Esophagus (tissue), 2 donors: ENCODE data around the gene AIFM2. TPM values are rescaled to one million over a fixed set of nuclear protein-coding genes. Genes with fewer than 3 reads are reported as not detected.

ENCODE experiments used
- H3K27ac ChIP-seq, 2 donors: one replicate each; pipeline ENCODE4 v1.5.1; 2013; ENCODE audit warnings: low read depth in 2 of 2, mild to moderate bottlenecking in 2 of 2, inconsistent platforms in 1 of 2, low read length in 1 of 2, moderate library complexity in 1 of 2
- H3K27me3 ChIP-seq, 2 donors: one replicate each; pipeline ENCODE4 v1.6.1; 2013; ENCODE audit warnings: low read length in 2 of 2, control low read depth in 1 of 2, mild to moderate bottlenecking in 1 of 2; ENCODE audit not compliant: insufficient read depth in 2 of 2, control insufficient read depth in 1 of 2
- H3K36me3 ChIP-seq, 2 donors: one replicate each; pipeline ENCODE4 v1.6.1; 2013; ENCODE audit warnings: low read length in 1 of 2; ENCODE audit not compliant: control insufficient read depth in 2 of 2, insufficient read depth in 2 of 2
- H3K4me1 ChIP-seq, 2 donors: one replicate each; pipeline ENCODE4 v1.6.1; 2013; ENCODE audit warnings: low read length in 1 of 2; ENCODE audit not compliant: control insufficient read depth in 2 of 2, insufficient read depth in 2 of 2
- H3K4me3 ChIP-seq, 2 donors: one replicate each; pipeline ENCODE4 v1.5.1; 2013; ENCODE audit warnings: low read length in 2 of 2, mild to moderate bottlenecking in 2 of 2, low read depth in 1 of 2, moderate library complexity in 1 of 2
- H3K9me3 ChIP-seq, 2 donors: one replicate each; pipeline ENCODE4 v1.6.1; 2013; ENCODE audit warnings: mild to moderate bottlenecking in 2 of 2, low read depth in 1 of 2, low read length in 1 of 2, moderate library complexity in 1 of 2; ENCODE audit not compliant: control insufficient read depth in 2 of 2, insufficient read depth in 1 of 2
- whole genome bisulfite sequencing, 2 donors: extraction: QIAGEN DNeasy Blood & Tissue Kit; methylation state at CpG; one replicate each; pipeline ENCODE4 v1.1.7; 2013; 5-methylcytosine and 5-hydroxymethylcytosine counted together
- polyA plus RNA-seq, 2 donors: library from polyadenylated mRNA; stranded (reverse); fragments of 200-250 nt; gene quantifications; one replicate each; pipeline ENCODE4 v1.2.3, GENCODE V29; 2013
- donor health status: healthy with polysubstance abuse.
- donor health status: Bipolar disorder and iron deficiency.

Gene AIFM2
- polyA plus RNA-seq, 2 donors, result 13.6 to 14.1 TPM

DNA sequence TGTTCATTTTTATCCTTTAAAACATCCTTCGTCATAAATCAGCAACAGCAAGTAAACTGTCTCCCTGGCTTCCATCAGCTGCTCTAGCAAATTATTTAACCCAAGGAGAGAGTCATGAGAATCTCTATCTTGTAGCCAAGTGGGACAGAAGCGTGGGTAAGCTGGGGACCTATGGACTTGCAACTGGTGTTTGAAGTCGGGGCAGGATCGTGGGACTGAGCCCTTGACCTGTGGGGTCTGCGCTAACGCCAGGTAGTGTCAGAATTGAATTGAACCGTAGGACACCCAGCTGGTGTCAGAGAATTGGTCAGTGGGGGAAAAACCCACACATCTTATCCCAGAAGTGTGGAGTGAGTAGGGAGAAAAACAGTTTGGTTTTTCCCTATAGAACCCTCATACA, 13.4 kb downstream of the AIFM2 start:
- Histone ChIP-seq H3K27me3 (no peaks in the 10 kb centered on the region), H3K4me1 (peaks cover 4 to 14% of the 10 kb centered on the region in 2 donors), H3K9me3 (no peaks in the 10 kb centered on the region), H3K4me3 (no peak overlapping the region), H3K27ac (no peak overlapping the region), H3K36me3 (peaks cover 5 to 11% of the 10 kb centered on the region in 2 donors)
- WGBS, 2 donors, result 91 to 94% methylated on average over 7 of the region's 7 CpGs

- 64 to 87% methylated on average over 3 of the region's 3 CpGs for WGBS, 2 donors
- Histone ChIP-seq H3K4me1 (peaks cover 0 to 10% of the 10 kb centered on the region in 2 donors), H3K27ac (no peak overlapping the region), H3K27me3 (no peaks in the 10 kb centered on the region), H3K36me3 (peaks cover 10 to 18% of the 10 kb centered on the region in 2 donors), H3K9me3 (no peaks in the 10 kb centered on the region), H3K4me3 (no peak overlapping the region)
Observed at GRCh38 chr10:70118196-70118595, 14.4 kb downstream of the AIFM2 start.

GRCh38 chr10:70117646-70118045, 15.0 kb downstream of the AIFM2 start:
- Histone ChIP-seq H3K27ac (no peak overlapping the region), H3K36me3 (peaks cover 10 to 17% of the 10 kb centered on the region in 2 donors), H3K27me3 (no peaks in the 10 kb centered on the region), H3K4me3 (no peak overlapping the region), H3K9me3 (no peaks in the 10 kb centered on the region), H3K4me1 (peaks cover 0 to 10% of the 10 kb centered on the region in 2 donors)
- WGBS, 2 donors, result 83 to 90% methylated on average over 10 of the region's 10 CpGs

GRCh38 chr10:70115948-70116682, 16.5 kb downstream of the AIFM2 start:
- H3K36me3 ChIP-seq, result peaks cover 13 to 22% of the 10 kb centered on the region in 2 donors
- H3K27ac ChIP-seq, result no peak overlapping the region
- H3K9me3 ChIP-seq, result no peaks in the 10 kb centered on the region
- no peak overlapping the region for H3K4me3 ChIP-seq
- H3K4me1 ChIP-seq, result peaks cover 0 to 8% of the 10 kb centered on the region in 2 donors
- WGBS, 2 donors, result 45% methylated on average over 12 of the region's 12 CpGs
- no peaks in the 10 kb centered on the region for H3K27me3 ChIP-seq

DNA sequence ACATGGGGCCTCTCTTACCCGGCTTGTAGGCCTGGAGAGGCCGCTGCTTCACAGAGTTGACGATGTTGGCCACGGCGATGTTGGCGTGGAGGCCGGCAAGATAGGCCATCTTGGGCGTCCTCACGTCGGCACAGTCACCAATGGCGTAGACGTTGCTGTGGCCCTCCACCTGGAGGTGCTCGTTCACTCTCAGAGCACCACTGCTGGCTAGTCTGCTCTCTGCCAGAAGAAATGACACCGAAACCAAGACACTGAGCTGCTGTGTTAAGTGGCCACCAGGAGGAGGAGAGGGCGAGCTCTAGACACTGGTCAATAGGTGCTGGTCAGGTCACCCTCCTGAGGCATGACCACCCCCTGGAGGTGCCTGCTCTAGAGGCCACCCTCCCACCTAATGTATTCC, 17.7 kb downstream of the AIFM2 start:
- no peaks in the 10 kb centered on the region for H3K27me3 ChIP-seq
- H3K36me3 ChIP-seq, result peaks cover 13 to 22% of the 10 kb centered on the region in 2 donors
- H3K9me3 ChIP-seq, result no peaks in the 10 kb centered on the region
- WGBS, 2 donors, result 94 to 96% methylated on average over 15 of the region's 15 CpGs
- H3K4me1 ChIP-seq, result no peaks in the 10 kb centered on the region
- H3K27ac ChIP-seq, result no peak overlapping the region
- no peak overlapping the region for H3K4me3 ChIP-seq

DNA sequence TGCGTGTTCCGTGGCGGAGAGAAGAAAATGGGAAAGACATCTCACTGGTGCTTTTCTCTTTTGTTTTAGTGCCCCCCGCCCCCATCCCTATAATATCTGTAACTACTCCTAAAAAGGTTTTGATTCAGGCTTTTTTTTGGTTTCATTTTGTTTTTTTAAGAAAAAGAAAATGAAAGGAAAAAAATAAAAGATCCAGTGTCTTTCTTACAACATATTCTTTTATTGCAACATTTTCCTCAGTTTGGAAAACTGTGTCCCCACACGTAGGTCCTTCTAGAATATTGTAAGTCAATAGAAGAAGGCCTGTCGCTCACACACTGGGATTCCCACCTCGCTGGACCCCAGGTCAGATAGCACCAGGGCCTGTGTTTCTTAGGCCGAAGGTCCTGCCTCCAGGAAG, 20.6 kb downstream of the AIFM2 start:
- Histone ChIP-seq H3K4me3 (no peak overlapping the region), H3K36me3 (peaks cover 13 to 22% of the 10 kb centered on the region in 2 donors), H3K27ac (no peak overlapping the region), H3K27me3 (no peaks in the 10 kb centered on the region), H3K4me1 (no peaks in the 10 kb centered on the region), H3K9me3 (no peaks in the 10 kb centered on the region)
- 87 to 90% methylated on average over 8 of the region's 8 CpGs for WGBS, 2 donors

- Histone ChIP-seq H3K27ac (no peak overlapping the region), H3K4me3 (no peak overlapping the region), H3K27me3 (no peaks in the 10 kb centered on the region), H3K4me1 (no peaks in the 10 kb centered on the region), H3K9me3 (no peaks in the 10 kb centered on the region), H3K36me3 (peaks cover 13 to 22% of the 10 kb centered on the region in 2 donors)
- WGBS, 2 donors, result 93 to 95% methylated on average over 22 of the region's 22 CpGs
Observed at GRCh38 chr10:70111496-70111895, 21.1 kb downstream of the AIFM2 start.

GRCh38 chr10:70109064-70109729, 23.4 kb downstream of the AIFM2 start:
- H3K9me3 ChIP-seq, result no peaks in the 10 kb centered on the region
- no peaks in the 10 kb centered on the region for H3K4me1 ChIP-seq
- WGBS, 2 donors, result 89 to 91% methylated on average over 18 of the region's 18 CpGs
- H3K27me3 ChIP-seq, result no peaks in the 10 kb centered on the region
- H3K27ac ChIP-seq, result no peak overlapping the region
- peaks cover 9 to 15% of the 10 kb centered on the region in 2 donors for H3K36me3 ChIP-seq
- H3K4me3 ChIP-seq, result no peak overlapping the region

DNA sequence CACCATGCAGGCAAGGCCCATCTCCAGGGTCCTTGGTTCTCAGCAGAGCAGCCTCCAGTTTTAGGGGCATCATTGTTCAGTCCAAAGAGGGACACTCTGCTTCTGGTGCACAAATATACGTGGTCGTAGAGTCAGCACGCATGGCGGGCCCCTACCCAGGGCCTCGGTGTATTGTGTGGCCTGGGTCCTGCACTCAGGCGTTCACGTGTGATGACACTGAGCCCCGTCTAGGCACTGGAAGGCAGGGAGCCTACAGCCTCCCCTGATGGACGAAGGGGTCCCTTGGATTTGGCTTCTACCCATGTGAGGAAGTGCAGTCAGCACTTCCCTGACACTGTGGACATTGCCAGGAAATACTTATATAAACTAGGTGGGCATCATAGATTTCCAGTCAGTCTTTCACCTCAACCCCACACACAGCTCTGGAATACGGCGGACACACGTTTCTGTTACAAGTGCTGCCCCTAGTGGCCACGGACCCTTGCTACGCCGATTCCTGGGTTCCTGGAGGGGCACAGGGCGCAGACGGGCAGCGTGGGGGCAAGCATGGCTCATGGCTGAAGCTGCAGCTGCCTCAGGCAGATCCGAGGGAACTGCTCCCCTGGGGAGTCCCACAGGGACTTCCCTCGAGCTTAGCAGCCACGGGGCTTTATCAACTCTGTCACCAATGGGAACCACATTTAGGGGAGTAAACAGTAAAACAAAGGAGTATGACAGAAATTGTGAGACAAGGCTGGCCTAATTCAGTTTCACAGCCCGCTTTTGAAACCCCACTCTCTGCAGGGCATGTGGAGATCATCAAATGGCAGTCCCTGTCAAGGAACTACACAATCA, 25.4 kb downstream of the AIFM2 start:
- no peaks in the 10 kb centered on the region for H3K9me3 ChIP-seq
- H3K4me3 ChIP-seq, result no peak overlapping the region
- H3K27me3 ChIP-seq, result no peaks in the 10 kb centered on the region
- no peaks in the 10 kb centered on the region for H3K4me1 ChIP-seq
- H3K27ac ChIP-seq, result no peak overlapping the region
- WGBS, 2 donors, result 80% methylated on average over 22 of the region's 22 CpGs
- H3K36me3 ChIP-seq, result peaks cover 0 to 5% of the 10 kb centered on the region in 2 donors
